Colonic mucosa (tissue), 4 donors: ENCODE measurements around the gene CD59. TPM values are rescaled to one million over a fixed set of nuclear protein-coding genes. Genes with fewer than 3 reads are reported as not detected.

ENCODE experiments used
- DNase-seq: peaks from one replicate; pipeline ENCODE4 v3.0.0-alpha.2; 2020
- H3K27ac ChIP-seq: fragments of 200-600 bp; one replicate; pipeline ENCODE4 v1.8.0; 2021
- H3K27me3 ChIP-seq: fragments of 200-600 bp; one replicate; pipeline ENCODE4 v1.8.0; 2021
- H3K36me3 ChIP-seq: fragments of 200-600 bp; one replicate; pipeline ENCODE4 v1.8.0; 2021
- H3K4me1 ChIP-seq: fragments of 200-600 bp; one replicate; pipeline ENCODE4 v1.8.0; 2021; ENCODE audit warnings: mild to moderate bottlenecking
- H3K4me3 ChIP-seq: fragments of 200-600 bp; one replicate; pipeline ENCODE4 v1.8.0; 2021
- H3K9ac ChIP-seq, 2 donors: one replicate each; pipeline ENCODE4 v1.7.0; 2013; ENCODE audit warnings: control low read depth in 2 of 2, low read depth in 2 of 2, low read length in 2 of 2
- H3K9me3 ChIP-seq: fragments of 200-600 bp; one replicate; pipeline ENCODE4 v1.8.0; 2021
- intact Hi-C: fragments of 100-400 bp; cut with DNase I; formaldehyde crosslinking; loops from one replicate; pipeline ENCODE4 v1.14.1; 2022
- total RNA-seq, 2 donors: library from RNA; stranded (reverse); fragmentation: NEBNext Ultra II Directional in 1 of 2; extraction: Animal tissue kit (Norgen Biotek cat#: 25700) in 1 of 2; gene quantifications; one replicate each; pipeline ENCODE4 v1.2.1, GENCODE V29; 2021
- TF ChIP-seq, protein P1 (sequence below): fragments of 200-600 bp; IDR thresholded peaks from one replicate; pipeline ENCODE4 v1.8.0; 2022; ENCODE audit warnings: antibody characterized with exemption, mild to moderate bottlenecking
- donor health status: healthy.
- donor health status: DM: no; HTN: no; CAD: no.
- donor health status: DM: no; HTN: no; CAD: no.

CD59 gene
- total RNA-seq, 2 donors from 2014 or later, result 268 to 399 TPM

DNA sequence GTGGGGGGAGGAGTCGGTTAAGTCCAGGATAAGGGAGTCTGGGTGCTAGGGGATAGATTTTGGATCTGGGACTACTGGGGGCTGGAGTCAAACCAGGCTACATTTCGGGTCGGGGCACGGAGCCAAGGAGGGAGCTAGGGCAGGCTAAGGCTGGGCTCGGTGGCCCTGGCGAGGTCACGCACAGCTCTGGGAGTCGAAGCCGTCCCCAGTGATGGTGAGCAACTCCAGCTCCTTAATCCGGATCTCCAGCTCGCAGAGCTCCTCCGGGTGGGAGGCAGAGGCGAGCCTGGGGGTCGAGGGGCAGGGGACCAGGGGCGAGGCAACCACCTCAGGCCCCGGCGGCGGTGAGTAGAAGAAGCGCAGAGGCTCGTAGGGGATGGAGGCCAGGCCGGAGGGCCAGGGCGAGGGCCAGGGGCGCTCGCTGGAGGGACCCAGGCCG is 36.1 kb downstream of the CD59 start:
- no peak for DNase-seq
- no peaks in the 10 kb centered on the region for H3K9me3 ChIP-seq
- TF ChIP-seq, protein P1, sequence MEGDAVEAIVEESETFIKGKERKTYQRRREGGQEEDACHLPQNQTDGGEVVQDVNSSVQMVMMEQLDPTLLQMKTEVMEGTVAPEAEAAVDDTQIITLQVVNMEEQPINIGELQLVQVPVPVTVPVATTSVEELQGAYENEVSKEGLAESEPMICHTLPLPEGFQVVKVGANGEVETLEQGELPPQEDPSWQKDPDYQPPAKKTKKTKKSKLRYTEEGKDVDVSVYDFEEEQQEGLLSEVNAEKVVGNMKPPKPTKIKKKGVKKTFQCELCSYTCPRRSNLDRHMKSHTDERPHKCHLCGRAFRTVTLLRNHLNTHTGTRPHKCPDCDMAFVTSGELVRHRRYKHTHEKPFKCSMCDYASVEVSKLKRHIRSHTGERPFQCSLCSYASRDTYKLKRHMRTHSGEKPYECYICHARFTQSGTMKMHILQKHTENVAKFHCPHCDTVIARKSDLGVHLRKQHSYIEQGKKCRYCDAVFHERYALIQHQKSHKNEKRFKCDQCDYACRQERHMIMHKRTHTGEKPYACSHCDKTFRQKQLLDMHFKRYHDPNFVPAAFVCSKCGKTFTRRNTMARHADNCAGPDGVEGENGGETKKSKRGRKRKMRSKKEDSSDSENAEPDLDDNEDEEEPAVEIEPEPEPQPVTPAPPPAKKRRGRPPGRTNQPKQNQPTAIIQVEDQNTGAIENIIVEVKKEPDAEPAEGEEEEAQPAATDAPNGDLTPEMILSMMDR, result no peak
- no peaks in the 10 kb centered on the region for H3K27me3 ChIP-seq
- peak overlapping the region; percentile 79 for H3K27ac ChIP-seq
- H3K9ac ChIP-seq, result peak overlapping the region in 1 of 2 donors; percentile 54
- H3K4me1 ChIP-seq, result peaks cover 13% of the 10 kb centered on the region
- H3K4me3 ChIP-seq, result peak overlapping the region; percentile 45
- intact Hi-C loops, result no loop called here
- H3K36me3 ChIP-seq, result no peaks in the 10 kb centered on the region

DNA sequence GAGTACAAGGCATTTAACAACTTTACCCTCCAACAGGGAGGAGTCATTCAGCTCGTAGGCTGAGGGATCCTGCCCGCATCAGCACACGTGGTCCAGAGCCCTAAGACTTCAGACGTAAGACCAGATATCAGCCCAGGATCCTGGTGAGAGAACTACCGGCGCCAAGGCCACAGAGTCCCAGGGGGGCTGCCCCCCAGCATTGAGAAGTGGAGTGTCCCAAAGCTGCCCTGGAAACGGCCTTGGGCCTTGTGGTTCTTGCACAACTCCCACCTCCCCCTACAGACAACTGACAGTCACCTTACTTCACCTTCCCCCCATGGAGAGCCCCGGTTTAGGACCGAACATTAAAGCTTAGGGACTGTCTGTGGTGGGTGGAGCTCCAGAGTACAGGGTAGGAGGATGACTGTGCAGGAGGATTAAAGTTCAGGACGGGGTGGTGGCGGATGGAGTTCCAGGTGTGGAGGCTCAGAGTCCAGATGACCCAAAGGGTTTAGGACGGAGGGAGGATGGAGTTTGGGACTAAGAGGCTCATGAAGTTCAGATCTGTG is 36.6 kb downstream of the CD59 start:
- DNase-seq, result peak; percentile 82
- H3K4me1 ChIP-seq, result peaks cover 12% of the 10 kb centered on the region
- peak overlapping the region; percentile 79 for H3K27ac ChIP-seq
- H3K27me3 ChIP-seq, result no peaks in the 10 kb centered on the region
- TF ChIP-seq, protein P1, result no peak
- peak overlapping the region in 1 of 2 donors; percentile 54 for H3K9ac ChIP-seq
- intact Hi-C loops, result loop anchor here (10.0 kb wide), 1 partner anchor 535 kb away; the partner anchor contains the start of gene CSTF3
- H3K4me3 ChIP-seq, result peak overlapping the region; percentile 45
- H3K9me3 ChIP-seq, result no peaks in the 10 kb centered on the region
- H3K36me3 ChIP-seq, result no peaks in the 10 kb centered on the region

DNA sequence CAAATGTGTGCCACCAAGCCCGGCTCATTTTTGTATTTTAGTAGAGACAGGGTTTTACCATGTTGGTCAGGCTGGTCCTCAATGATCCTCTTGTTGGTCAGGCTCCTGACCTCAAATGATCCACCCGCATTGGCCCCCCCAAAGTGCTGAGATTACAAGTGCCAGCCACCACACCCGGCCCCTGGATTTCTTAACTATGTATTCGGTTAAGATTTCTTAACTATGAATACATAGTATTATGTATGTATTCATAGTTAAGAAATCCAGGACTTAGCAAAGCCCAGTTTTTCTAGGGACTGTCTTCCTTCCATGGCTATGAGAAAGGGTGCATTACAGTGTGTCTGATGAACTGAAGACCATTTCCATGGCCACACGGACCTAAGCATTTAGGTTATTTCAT is 37.3 kb downstream of the CD59 start:
- TF ChIP-seq, protein P1, result no peak
- Histone ChIP-seq H3K9ac (no peak overlapping the region), H3K27ac (no peak overlapping the region), H3K4me3 (no peak overlapping the region), H3K27me3 (no peaks in the 10 kb centered on the region), H3K9me3 (no peaks in the 10 kb centered on the region), H3K4me1 (peaks cover 9% of the 10 kb centered on the region), H3K36me3 (no peaks in the 10 kb centered on the region)
- no peak for DNase-seq
- intact Hi-C loops, result loop anchor here (10.0 kb wide), 1 partner anchor 534 kb away; the partner anchor contains the start of gene CSTF3

DNA sequence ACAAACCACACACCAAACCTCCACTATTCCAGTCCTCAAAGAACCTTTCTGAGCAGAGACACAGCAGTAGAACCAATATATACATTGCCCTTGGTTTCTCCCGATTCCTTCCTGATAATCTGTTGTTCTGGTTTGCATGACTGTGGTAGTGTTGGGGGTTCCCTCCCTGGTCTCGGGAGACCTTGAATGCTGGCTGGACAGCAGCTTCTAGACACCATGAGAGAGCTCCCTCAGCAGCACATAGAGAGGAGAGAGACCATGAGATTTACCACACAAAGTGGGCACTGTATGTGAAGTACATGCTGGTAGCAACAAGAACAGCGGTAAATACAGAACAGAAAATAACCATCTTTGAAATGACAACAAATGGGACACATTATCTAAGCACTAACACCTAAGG is 38.2 kb downstream of the CD59 start:
- Histone ChIP-seq H3K4me3 (no peak overlapping the region), H3K27me3 (no peaks in the 10 kb centered on the region), H3K9ac (no peak overlapping the region), H3K36me3 (no peaks in the 10 kb centered on the region), H3K4me1 (peaks cover 11% of the 10 kb centered on the region), H3K27ac (no peak overlapping the region), H3K9me3 (no peaks in the 10 kb centered on the region)
- DNase-seq, result no peak
- TF ChIP-seq, protein P1, result no peak
- intact Hi-C loops, result loop anchor here (10.0 kb wide), 1 partner anchor 533 kb away; the partner anchor contains the start of gene CSTF3

DNA sequence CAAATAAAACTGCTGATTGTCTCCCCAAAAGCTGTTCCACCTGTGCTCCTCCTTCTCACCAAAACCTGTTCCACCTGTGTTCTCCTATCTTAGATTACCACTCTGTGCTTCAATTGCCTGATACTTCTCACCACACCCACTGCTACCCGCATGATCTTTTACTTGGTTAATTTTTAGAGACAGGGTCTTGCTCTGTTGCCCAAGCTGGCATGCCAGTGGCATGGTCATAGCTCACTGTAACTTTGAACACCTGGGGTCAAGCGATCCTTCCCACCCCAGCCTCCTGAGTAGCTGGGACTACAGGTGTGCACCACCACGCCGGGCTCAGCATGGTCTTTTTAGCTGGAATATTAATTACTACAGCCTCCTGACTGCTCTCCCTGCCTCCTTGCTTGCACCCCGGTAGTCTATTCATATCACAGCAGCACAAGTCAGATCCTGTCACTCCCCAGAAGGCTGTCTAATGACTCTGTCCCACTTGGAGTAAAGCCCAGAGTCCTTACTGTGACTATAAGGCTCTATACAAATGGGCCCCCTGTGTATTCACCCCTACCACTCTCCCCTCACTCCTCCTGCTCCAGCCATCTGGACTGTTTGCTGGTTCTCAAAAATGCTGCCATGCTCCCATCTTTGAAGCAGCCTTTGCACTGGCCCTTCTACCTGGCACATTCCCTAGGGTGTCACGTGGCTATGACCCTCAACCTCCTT is 39.1 kb downstream of the CD59 start:
- Histone ChIP-seq H3K27ac (no peak overlapping the region), H3K4me1 (peaks cover 11% of the 10 kb centered on the region)
- TF ChIP-seq, protein P1, result no peak

More for the DNA sequence above, 39.1 kb downstream of the CD59 start:
- intact Hi-C loops, result loop anchor here (10.0 kb wide), 1 partner anchor 532 kb away; the partner anchor contains the start of gene CSTF3
- H3K9ac ChIP-seq, result no peak overlapping the region
- no peaks in the 10 kb centered on the region for H3K36me3 ChIP-seq
- H3K4me3 ChIP-seq, result no peak overlapping the region
- H3K9me3 ChIP-seq, result no peaks in the 10 kb centered on the region
- H3K27me3 ChIP-seq, result no peaks in the 10 kb centered on the region
- no peak for DNase-seq
